ENCODE data around the gene GPATCH1. TPM values are rescaled to one million over a fixed set of nuclear protein-coding genes. Genes with fewer than 3 reads are reported as not detected.

GPATCH1 gene
- total RNA-seq, 1 experiment from 2014 or later, result 7.8 TPM

DNA sequence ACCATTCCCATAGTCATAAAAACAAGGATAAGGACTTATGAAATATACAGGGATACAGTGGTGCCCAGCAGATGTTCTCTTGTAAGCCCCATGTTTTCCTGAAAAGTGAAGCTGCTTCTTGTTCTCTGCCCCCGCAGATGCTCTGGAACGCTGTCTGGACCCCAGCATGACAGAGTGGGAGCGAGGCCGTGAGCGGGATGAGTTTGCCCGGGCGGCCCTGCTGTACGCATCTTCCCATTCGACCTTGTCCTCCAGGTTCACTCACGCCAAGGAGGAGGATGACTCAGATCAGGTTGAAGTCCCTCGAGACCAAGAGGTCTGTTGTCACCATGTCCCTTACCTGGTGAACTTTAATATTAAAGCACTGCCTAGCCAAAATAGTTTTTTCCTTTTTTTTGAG, 30.6 kb downstream of the GPATCH1 start:
- ATAC-seq (no peak), DNase-seq (ENCODE audit: low read depth, low spot score) (no peak)
- no TSS peak for BruUV-seq (replicated peaks)
- Histone ChIP-seq H3K9me2 (ENCODE audit: insufficient read depth) (no peaks in the 10 kb centered on the region), H3K4me1 (ENCODE audit: control insufficient read depth in 1 of 2, insufficient read depth in 2 of 2, low read length in 2 of 2) (peaks cover 4 to 9% of the 10 kb centered on the region in 2 experiments; a peak in 3 of 4 replicates), H2AFZ (ENCODE audit: low read depth, low read length, poor library complexity, severe bottlenecking) (no peak overlapping the region), H3K79me2 (ENCODE audit: insufficient read depth, low read length) (no peaks in the 10 kb centered on the region), H3K9me3 (ENCODE audit: control insufficient read depth in 1 of 2, insufficient read depth in 1 of 2, low read depth in 1 of 2, low read length in 2 of 2) (no peaks in the 10 kb centered on the region), H3K36me3 (ENCODE audit: control insufficient read depth in 1 of 2, insufficient read depth in 2 of 2, low read length in 2 of 2) (peaks cover 5 to 7% of the 10 kb centered on the region in 2 experiments), H3K4me3 (replicated peaks in 1 of 2; ENCODE audit: low read depth in 1 of 2, low read length in 2 of 2) (no peak overlapping the region), H3K27ac (ENCODE audit: low read depth, low read length) (no peak overlapping the region), H3K27me3 (ENCODE audit: insufficient read depth, low read length) (no peaks in the 10 kb centered on the region), H3K4me2 (ENCODE audit: low read length) (no peak overlapping the region), H3K9ac (ENCODE audit: low read length) (no peak overlapping the region), H4K20me1 (ENCODE audit: insufficient read depth) (no peaks in the 10 kb centered on the region)
- RAD21 ChIA-PET (ENCODE audit: low non-redundant PET in 1 of 2, low total read pairs in 2 of 2, uncharacterized antibody in 2 of 2, unreplicated experiment in 2 of 2), result interaction anchor here in 1 of 2 experiments (0.7 kb wide), 1 partner anchor 13 kb away, joined by 3 read pairs; no protein-coding TSS in a partner anchor
- TF ChIP-seq EZH2phosphoT487 (IDR thresholded peaks at IDR 0.05; ENCODE audit: borderline replicate concordance) (no peak), EZH2 (IDR thresholded peaks at IDR 0.05) (no peak)
- intact Hi-C loops (cut with micrococcal nuclease), result no loop called here
- POLR2A ChIA-PET, result no interaction called here
- CTCF ChIA-PET, result no interaction called here

DNA sequence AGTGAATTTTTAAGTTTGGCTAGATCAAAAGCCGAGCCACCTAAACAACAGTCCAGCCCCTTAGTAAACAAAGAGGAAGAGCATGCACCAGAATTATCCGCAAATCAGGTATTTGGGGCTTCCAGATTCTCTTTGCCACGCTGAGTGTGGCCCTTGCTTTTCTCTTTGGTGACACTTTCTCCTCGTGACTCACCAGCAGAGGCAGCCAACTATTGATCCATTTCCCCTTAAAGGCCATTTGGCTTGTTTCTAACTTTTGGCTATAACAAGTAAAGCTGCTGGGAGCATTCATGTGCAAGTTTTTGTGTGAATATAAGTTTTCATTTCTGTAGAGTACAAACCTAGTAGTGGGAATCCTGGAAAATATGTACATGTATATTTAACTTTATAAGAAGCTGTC, 33.3 kb downstream of the GPATCH1 start:
- H3K4me1 ChIP-seq (ENCODE audit: control insufficient read depth in 1 of 2, insufficient read depth in 2 of 2, low read length in 2 of 2), result peaks cover 4 to 9% of the 10 kb centered on the region in 2 experiments; a peak in 3 of 4 replicates
- no peaks in the 10 kb centered on the region for H3K79me2 ChIP-seq (ENCODE audit: insufficient read depth, low read length)
- RAD21 ChIA-PET (ENCODE audit: low non-redundant PET in 1 of 2, low total read pairs in 2 of 2, uncharacterized antibody in 2 of 2, unreplicated experiment in 2 of 2), result no interaction called here
- H3K36me3 ChIP-seq (ENCODE audit: control insufficient read depth in 1 of 2, insufficient read depth in 2 of 2, low read length in 2 of 2), result peaks cover 9 to 14% of the 10 kb centered on the region in 2 experiments
- H3K9me3 ChIP-seq (ENCODE audit: control insufficient read depth in 1 of 2, insufficient read depth in 1 of 2, low read depth in 1 of 2, low read length in 2 of 2), result no peaks in the 10 kb centered on the region
- POLR2A ChIA-PET, result no interaction called here
- H3K27me3 ChIP-seq (ENCODE audit: insufficient read depth, low read length), result no peaks in the 10 kb centered on the region
- no TSS peak for BruUV-seq (replicated peaks)
- no peak for ATAC-seq
- intact Hi-C loops (cut with micrococcal nuclease), result loop anchor here (1.0 kb wide), 1 partner anchor 138 kb away; no protein-coding TSS in a partner anchor
- H2AFZ ChIP-seq (ENCODE audit: low read depth, low read length, poor library complexity, severe bottlenecking), result no peak overlapping the region
- H3K4me3 ChIP-seq (replicated peaks in 1 of 2; ENCODE audit: low read depth in 1 of 2, low read length in 2 of 2), result no peak overlapping the region
- CTCF ChIA-PET, result interaction anchor here (0.7 kb wide), 1 partner anchor 139 kb away, joined by 4 read pairs; no protein-coding TSS in a partner anchor
- H3K4me2 ChIP-seq (ENCODE audit: low read length), result no peak overlapping the region
- no peak overlapping the region for H3K9ac ChIP-seq (ENCODE audit: low read length)
- TF ChIP-seq FOSL1 (IDR thresholded peaks at IDR 0.05; ENCODE audit: low read depth) (peak; percentile 42; the same call in 1 of the 2 replicates), JUND (IDR thresholded peaks at IDR 0.05) (no peak)
- H3K9me2 ChIP-seq (ENCODE audit: insufficient read depth), result no peaks in the 10 kb centered on the region
- no peak overlapping the region for H3K27ac ChIP-seq (ENCODE audit: low read depth, low read length)
- H4K20me1 ChIP-seq (ENCODE audit: insufficient read depth), result no peaks in the 10 kb centered on the region
- DNase-seq (ENCODE audit: low read depth, low spot score), result peak; percentile 13
